ENCODE results near the gene RANBP9.

The RANBP9 gene

DNA sequence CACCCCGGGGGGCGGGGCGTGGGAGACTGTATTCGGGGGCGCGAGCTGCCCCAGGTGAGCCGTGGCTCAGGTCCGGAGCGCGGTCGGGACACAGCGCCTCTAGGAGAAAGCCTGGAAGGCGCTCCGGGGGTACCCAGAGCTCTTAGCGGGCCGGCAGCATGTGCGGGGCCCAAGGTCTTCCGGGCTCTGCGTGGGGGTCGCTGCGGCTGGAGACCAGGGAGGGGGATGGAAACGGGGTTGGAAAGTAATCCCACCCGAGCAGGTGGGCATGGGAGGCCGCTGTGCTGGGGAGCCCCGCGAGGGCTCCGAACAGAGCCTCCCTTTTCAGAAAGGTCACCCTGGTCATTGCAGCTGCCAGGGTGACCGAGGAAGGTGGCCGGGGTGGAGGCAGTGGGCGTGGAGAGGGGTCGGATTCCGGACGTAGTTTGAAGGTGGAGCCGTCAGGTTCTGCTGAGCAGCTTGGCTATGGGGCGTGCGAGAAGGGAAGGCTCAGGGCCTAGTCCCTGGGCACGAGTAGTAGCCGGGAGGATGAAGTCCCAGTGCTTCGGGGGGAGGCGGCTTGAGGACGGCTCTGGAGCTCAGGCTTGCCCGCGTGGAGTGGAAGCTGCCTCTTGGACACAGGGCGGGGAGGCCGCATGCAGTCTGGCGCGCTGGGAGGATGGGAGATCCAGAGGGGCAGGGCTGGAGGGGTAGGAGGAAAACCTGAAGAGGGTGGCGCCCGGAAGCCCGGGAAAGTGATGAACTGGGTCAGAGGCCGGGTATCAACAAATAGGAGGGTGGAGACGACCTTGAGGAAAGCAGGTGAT lies 136.9 kb downstream of the RANBP9 start, which contains the start of gene SIRT5 (continued):
- TF ChIP-seq, protein P1, sequence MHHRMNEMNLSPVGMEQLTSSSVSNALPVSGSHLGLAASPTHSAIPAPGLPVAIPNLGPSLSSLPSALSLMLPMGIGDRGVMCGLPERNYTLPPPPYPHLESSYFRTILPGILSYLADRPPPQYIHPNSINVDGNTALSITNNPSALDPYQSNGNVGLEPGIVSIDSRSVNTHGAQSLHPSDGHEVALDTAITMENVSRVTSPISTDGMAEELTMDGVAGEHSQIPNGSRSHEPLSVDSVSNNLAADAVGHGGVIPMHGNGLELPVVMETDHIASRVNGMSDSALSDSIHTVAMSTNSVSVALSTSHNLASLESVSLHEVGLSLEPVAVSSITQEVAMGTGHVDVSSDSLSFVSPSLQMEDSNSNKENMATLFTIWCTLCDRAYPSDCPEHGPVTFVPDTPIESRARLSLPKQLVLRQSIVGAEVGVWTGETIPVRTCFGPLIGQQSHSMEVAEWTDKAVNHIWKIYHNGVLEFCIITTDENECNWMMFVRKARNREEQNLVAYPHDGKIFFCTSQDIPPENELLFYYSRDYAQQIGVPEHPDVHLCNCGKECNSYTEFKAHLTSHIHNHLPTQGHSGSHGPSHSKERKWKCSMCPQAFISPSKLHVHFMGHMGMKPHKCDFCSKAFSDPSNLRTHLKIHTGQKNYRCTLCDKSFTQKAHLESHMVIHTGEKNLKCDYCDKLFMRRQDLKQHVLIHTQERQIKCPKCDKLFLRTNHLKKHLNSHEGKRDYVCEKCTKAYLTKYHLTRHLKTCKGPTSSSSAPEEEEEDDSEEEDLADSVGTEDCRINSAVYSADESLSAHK (tag by site-specific recombination; IDR thresholded peaks at IDR 0.05) = peak; percentile 21; the same call in 1 of the 2 replicates
- no peak for TF ChIP-seq ZNF175 (tag by site-specific recombination; IDR thresholded peaks at IDR 0.05)
- TF ChIP-seq EGR2 (tag by site-specific recombination; IDR thresholded peaks at IDR 0.05; ENCODE audit: low read depth) = peak; percentile 91
- TF ChIP-seq, protein P2, sequence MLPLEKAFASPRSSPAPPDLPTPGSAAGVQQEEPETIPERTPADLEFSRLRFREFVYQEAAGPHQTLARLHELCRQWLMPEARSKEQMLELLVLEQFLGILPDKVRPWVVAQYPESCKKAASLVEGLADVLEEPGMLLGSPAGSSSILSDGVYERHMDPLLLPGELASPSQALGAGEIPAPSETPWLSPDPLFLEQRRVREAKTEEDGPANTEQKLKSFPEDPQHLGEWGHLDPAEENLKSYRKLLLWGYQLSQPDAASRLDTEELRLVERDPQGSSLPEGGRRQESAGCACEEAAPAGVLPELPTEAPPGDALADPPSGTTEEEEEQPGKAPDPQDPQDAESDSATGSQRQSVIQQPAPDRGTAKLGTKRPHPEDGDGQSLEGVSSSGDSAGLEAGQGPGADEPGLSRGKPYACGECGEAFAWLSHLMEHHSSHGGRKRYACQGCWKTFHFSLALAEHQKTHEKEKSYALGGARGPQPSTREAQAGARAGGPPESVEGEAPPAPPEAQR (tag by site-specific recombination; IDR thresholded peaks at IDR 0.05) = no peak
- peak; percentile 84 for TF ChIP-seq SP7 (tag by site-specific recombination; IDR thresholded peaks at IDR 0.05)
- no peak for TF ChIP-seq ZNF785 (tag by site-specific recombination; IDR thresholded peaks at IDR 0.05)
- TF ChIP-seq, protein P3, sequence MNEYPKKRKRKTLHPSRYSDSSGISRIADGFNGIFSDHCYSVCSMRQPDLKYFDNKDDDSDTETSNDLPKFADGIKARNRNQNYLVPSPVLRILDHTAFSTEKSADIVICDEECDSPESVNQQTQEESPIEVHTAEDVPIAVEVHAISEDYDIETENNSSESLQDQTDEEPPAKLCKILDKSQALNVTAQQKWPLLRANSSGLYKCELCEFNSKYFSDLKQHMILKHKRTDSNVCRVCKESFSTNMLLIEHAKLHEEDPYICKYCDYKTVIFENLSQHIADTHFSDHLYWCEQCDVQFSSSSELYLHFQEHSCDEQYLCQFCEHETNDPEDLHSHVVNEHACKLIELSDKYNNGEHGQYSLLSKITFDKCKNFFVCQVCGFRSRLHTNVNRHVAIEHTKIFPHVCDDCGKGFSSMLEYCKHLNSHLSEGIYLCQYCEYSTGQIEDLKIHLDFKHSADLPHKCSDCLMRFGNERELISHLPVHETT (tag by site-specific recombination; IDR thresholded peaks at IDR 0.05) = peak; percentile 13; the same call in 1 of the 2 replicates
- no peak for TF ChIP-seq FEZF1 (tag by site-specific recombination; IDR thresholded peaks at IDR 0.05)
- no peak for TF ChIP-seq ZFP69B (tag by site-specific recombination; IDR thresholded peaks at IDR 0.05)
- TF ChIP-seq ZNF146 (tag by site-specific recombination; IDR thresholded peaks at IDR 0.05) = no peak
- TF ChIP-seq ZNF324 (tag by site-specific recombination; IDR thresholded peaks at IDR 0.05) = peak; percentile 60; the same call in 1 of the 2 replicates
- TF ChIP-seq, protein P4, sequence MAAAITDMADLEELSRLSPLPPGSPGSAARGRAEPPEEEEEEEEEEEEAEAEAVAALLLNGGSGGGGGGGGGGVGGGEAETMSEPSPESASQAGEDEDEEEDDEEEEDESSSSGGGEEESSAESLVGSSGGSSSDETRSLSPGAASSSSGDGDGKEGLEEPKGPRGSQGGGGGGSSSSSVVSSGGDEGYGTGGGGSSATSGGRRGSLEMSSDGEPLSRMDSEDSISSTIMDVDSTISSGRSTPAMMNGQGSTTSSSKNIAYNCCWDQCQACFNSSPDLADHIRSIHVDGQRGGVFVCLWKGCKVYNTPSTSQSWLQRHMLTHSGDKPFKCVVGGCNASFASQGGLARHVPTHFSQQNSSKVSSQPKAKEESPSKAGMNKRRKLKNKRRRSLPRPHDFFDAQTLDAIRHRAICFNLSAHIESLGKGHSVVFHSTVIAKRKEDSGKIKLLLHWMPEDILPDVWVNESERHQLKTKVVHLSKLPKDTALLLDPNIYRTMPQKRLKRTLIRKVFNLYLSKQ (tag by site-specific recombination; IDR thresholded peaks at IDR 0.05; ENCODE audit: borderline replicate concordance) = no peak
- TF ChIP-seq ZBTB7A (tag by site-specific recombination; IDR thresholded peaks at IDR 0.05; ENCODE audit: low read depth) = no peak
- TF ChIP-seq ZSCAN16 (tag by site-specific recombination; IDR thresholded peaks at IDR 0.05) = peak; percentile 16; the same call in 1 of the 2 replicates
- TF ChIP-seq, protein P5, sequence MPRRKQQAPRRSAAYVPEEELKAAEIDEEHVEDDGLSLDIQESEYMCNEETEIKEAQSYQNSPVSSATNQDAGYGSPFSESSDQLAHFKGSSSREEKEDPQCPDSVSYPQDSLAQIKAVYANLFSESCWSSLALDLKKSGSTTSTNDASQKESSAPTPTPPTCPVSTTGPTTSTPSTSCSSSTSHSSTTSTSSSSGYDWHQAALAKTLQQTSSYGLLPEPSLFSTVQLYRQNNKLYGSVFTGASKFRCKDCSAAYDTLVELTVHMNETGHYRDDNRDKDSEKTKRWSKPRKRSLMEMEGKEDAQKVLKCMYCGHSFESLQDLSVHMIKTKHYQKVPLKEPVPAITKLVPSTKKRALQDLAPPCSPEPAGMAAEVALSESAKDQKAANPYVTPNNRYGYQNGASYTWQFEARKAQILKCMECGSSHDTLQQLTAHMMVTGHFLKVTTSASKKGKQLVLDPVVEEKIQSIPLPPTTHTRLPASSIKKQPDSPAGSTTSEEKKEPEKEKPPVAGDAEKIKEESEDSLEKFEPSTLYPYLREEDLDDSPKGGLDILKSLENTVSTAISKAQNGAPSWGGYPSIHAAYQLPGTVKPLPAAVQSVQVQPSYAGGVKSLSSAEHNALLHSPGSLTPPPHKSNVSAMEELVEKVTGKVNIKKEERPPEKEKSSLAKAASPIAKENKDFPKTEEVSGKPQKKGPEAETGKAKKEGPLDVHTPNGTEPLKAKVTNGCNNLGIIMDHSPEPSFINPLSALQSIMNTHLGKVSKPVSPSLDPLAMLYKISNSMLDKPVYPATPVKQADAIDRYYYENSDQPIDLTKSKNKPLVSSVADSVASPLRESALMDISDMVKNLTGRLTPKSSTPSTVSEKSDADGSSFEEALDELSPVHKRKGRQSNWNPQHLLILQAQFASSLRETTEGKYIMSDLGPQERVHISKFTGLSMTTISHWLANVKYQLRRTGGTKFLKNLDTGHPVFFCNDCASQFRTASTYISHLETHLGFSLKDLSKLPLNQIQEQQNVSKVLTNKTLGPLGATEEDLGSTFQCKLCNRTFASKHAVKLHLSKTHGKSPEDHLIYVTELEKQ (tag by site-specific recombination; IDR thresholded peaks at IDR 0.05; ENCODE audit: borderline replicate concordance) = peak; percentile 3; the same call in 1 of the 2 replicates
- TF ChIP-seq ZNF660 (tag by site-specific recombination; IDR thresholded peaks at IDR 0.05) = peak; percentile 79
- TF ChIP-seq, protein P6, sequence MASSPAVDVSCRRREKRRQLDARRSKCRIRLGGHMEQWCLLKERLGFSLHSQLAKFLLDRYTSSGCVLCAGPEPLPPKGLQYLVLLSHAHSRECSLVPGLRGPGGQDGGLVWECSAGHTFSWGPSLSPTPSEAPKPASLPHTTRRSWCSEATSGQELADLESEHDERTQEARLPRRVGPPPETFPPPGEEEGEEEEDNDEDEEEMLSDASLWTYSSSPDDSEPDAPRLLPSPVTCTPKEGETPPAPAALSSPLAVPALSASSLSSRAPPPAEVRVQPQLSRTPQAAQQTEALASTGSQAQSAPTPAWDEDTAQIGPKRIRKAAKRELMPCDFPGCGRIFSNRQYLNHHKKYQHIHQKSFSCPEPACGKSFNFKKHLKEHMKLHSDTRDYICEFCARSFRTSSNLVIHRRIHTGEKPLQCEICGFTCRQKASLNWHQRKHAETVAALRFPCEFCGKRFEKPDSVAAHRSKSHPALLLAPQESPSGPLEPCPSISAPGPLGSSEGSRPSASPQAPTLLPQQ (tag by site-specific recombination; IDR thresholded peaks at IDR 0.05) = peak; percentile 34
- TF ChIP-seq ZNF302 (tag by site-specific recombination; IDR thresholded peaks at IDR 0.05; ENCODE audit: low read depth) = no peak
- TF ChIP-seq ZNF600 (tag by site-specific recombination; IDR thresholded peaks at IDR 0.05) = peak; percentile 99
- peak; percentile 90 for TF ChIP-seq ZNF423 (tag by site-specific recombination; IDR thresholded peaks at IDR 0.05)
- TF ChIP-seq ZNF311 (tag by site-specific recombination; IDR thresholded peaks at IDR 0.05; ENCODE audit: borderline replicate concordance) = no peak
- peak; percentile 84 for TF ChIP-seq SCRT2 (tag by site-specific recombination; IDR thresholded peaks at IDR 0.05)
- peak; percentile 88 for TF ChIP-seq ZNF335 (tag by site-specific recombination; conservative IDR thresholded peaks at IDR 0.05)
- TF ChIP-seq ZNF416 (tag by site-specific recombination; IDR thresholded peaks at IDR 0.05) = no peak
- peak; percentile 87 for TF ChIP-seq BCL11B (tag by site-specific recombination; IDR thresholded peaks at IDR 0.05; ENCODE audit: low read depth)
- no peak for TF ChIP-seq ZNF121 (tag by site-specific recombination; IDR thresholded peaks at IDR 0.05)
- TF ChIP-seq REPIN1 (tag by site-specific recombination; IDR thresholded peaks at IDR 0.05; ENCODE audit: low read depth) = 0 out of 2 replicates have a peak, but pooled peaks have one; percentile 10
- no peak for TF ChIP-seq ZNF701 (tag by site-specific recombination; IDR thresholded peaks at IDR 0.05)
